Measurements from ENCODE around the gene SPIB.

The SPIB gene

GRCh38 chr19:50450369-50451222, 31.9 kb downstream of the SPIB start:
- Histone ChIP-seq H3K4me2 (ENCODE audit: low read depth, low read length, poor library complexity, severe bottlenecking) (no peak overlapping the region), H3F3A (ENCODE audit: low read depth) (no peaks in the 10 kb centered on the region), H3K9ac (ENCODE audit: low read depth, low read length, poor library complexity, severe bottlenecking) (no peak overlapping the region), H2AFZ (ENCODE audit: low read length) (no peak overlapping the region), H3K9me2 (replicated peaks; ENCODE audit: low read depth, low read length) (no peaks in the 10 kb centered on the region), H3K4me1 (ENCODE audit: insufficient read depth, low read length, poor library complexity, severe bottlenecking) (no peaks in the 10 kb centered on the region), H3K9me3 (ENCODE audit: insufficient read depth, low read depth, low read length) (no peaks in the 10 kb centered on the region), H3K79me2 (ENCODE audit: insufficient read depth, low read length) (no peaks in the 10 kb centered on the region), H3K36me3 (ENCODE audit: insufficient read depth, low read length) (no peaks in the 10 kb centered on the region), H3K27me3 (ENCODE audit: insufficient read depth, low read length, poor library complexity, severe bottlenecking) (no peaks in the 10 kb centered on the region), H3K4me3 (ENCODE audit: low read length, poor library complexity, severe bottlenecking) (no peak overlapping the region), H4K20me1 (ENCODE audit: insufficient read depth, low read length, poor library complexity, severe bottlenecking) (no peaks in the 10 kb centered on the region)
- no peak for TF ChIP-seq CTCF (conservative IDR thresholded peaks at IDR 0.05; ENCODE audit: low read length)
- TF ChIP-seq EZH2phosphoT487 (IDR thresholded peaks at IDR 0.05; ENCODE audit: borderline replicate concordance), result no peak

DNA sequence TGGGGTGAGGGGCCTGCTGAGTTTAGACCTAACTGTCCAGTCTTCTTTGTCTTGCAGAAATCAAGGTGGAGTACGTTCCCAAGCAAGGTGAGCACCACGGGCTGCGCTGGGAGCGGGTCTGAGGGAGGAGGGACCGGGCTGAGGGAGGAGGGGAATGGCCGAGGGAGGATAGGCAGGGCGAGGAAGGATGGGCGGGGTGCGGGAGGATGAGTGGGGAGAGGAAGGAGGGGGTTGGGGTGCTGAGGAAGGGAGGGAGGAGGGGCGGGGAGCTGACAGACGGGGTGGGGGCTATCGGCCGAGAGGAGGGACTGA, 32.4 kb downstream of the SPIB start:
- no peaks in the 10 kb centered on the region for H3K79me2 ChIP-seq (ENCODE audit: insufficient read depth, low read length)
- H3K9me3 ChIP-seq (ENCODE audit: insufficient read depth, low read depth, low read length), result no peaks in the 10 kb centered on the region
- H3K4me2 ChIP-seq (ENCODE audit: low read depth, low read length, poor library complexity, severe bottlenecking), result no peak overlapping the region
- H3K9me2 ChIP-seq (replicated peaks; ENCODE audit: low read depth, low read length), result no peaks in the 10 kb centered on the region
- H2AFZ ChIP-seq (ENCODE audit: low read length), result no peak overlapping the region
- H3F3A ChIP-seq (ENCODE audit: low read depth), result no peaks in the 10 kb centered on the region
- no peaks in the 10 kb centered on the region for H3K36me3 ChIP-seq (ENCODE audit: insufficient read depth, low read length)
- no peak for TF ChIP-seq EZH2phosphoT487 (IDR thresholded peaks at IDR 0.05; ENCODE audit: borderline replicate concordance)
- no peak for TF ChIP-seq CTCF (conservative IDR thresholded peaks at IDR 0.05; ENCODE audit: low read length)
- no peak overlapping the region for H3K9ac ChIP-seq (ENCODE audit: low read depth, low read length, poor library complexity, severe bottlenecking)
- no peaks in the 10 kb centered on the region for H4K20me1 ChIP-seq (ENCODE audit: insufficient read depth, low read length, poor library complexity, severe bottlenecking)
- H3K27me3 ChIP-seq (ENCODE audit: insufficient read depth, low read length, poor library complexity, severe bottlenecking), result no peaks in the 10 kb centered on the region
- H3K4me3 ChIP-seq (ENCODE audit: low read length, poor library complexity, severe bottlenecking), result no peak overlapping the region
- no peaks in the 10 kb centered on the region for H3K4me1 ChIP-seq (ENCODE audit: insufficient read depth, low read length, poor library complexity, severe bottlenecking)

DNA sequence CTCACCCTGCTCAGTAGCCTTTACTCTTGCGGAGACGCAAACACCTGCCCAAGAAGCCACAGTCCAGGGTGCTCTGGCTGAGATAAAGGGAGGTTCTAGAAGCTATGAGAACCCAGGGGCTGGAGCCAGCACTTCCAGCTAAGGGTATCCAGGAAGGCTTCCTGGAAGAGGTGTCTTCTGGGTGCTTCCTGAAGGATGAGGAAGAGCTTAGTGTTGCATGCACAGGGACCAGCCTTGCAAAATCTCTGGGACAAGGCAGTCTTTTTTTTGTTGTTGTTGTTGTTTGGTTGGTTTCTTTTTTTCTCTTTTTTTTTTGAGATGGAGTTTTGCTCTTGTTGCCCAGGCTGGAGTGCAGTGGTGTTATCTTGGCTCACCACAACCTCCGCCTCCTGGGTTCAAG, 34.5 kb downstream of the SPIB start:
- no peak overlapping the region for H3K9ac ChIP-seq (ENCODE audit: low read depth, low read length, poor library complexity, severe bottlenecking)
- no peaks in the 10 kb centered on the region for H3K9me2 ChIP-seq (replicated peaks; ENCODE audit: low read depth, low read length)
- H3K4me2 ChIP-seq (ENCODE audit: low read depth, low read length, poor library complexity, severe bottlenecking), result no peak overlapping the region
- no peaks in the 10 kb centered on the region for H3K36me3 ChIP-seq (ENCODE audit: insufficient read depth, low read length)
- H3F3A ChIP-seq (ENCODE audit: low read depth), result no peaks in the 10 kb centered on the region
- no peak overlapping the region for H3K4me3 ChIP-seq (ENCODE audit: low read length, poor library complexity, severe bottlenecking)
- no peaks in the 10 kb centered on the region for H3K79me2 ChIP-seq (ENCODE audit: insufficient read depth, low read length)
- H3K9me3 ChIP-seq (ENCODE audit: insufficient read depth, low read depth, low read length), result no peaks in the 10 kb centered on the region
- TF ChIP-seq CTCF (conservative IDR thresholded peaks at IDR 0.05; ENCODE audit: low read length) (no peak), EZH2phosphoT487 (IDR thresholded peaks at IDR 0.05; ENCODE audit: borderline replicate concordance) (no peak)
- no peaks in the 10 kb centered on the region for H4K20me1 ChIP-seq (ENCODE audit: insufficient read depth, low read length, poor library complexity, severe bottlenecking)
- H3K27me3 ChIP-seq (ENCODE audit: insufficient read depth, low read length, poor library complexity, severe bottlenecking), result no peaks in the 10 kb centered on the region
- no peak overlapping the region for H2AFZ ChIP-seq (ENCODE audit: low read length)
- H3K4me1 ChIP-seq (ENCODE audit: insufficient read depth, low read length, poor library complexity, severe bottlenecking), result no peaks in the 10 kb centered on the region

Measured in Loucy (cell line).